Activated B cell treated with CpG ODN at 0.5 μM for 24 hours (primary cell): ENCODE data around the gene DNAH14. TPM values are rescaled to one million over a fixed set of nuclear protein-coding genes. Genes with fewer than 3 reads are reported as not detected.

Experiments used
- ATAC-seq: fragments of 200-7000 bp; cut with Tn5 transposase; one replicate; pipeline ENCODE4 v1.10.0; 2021; ENCODE audit warnings: low read depth, mild to moderate bottlenecking, moderate library complexity
- CTCF ChIA-PET: fragments of 350-600 bp; sonication (Branson Sonifier 250); formaldehyde crosslinking; loops from one replicate; lab custom pipeline; 2021; ENCODE audit warnings: antibody characterized with exemption; lab: Charles Lee
- POLR2A ChIA-PET: fragments of 350-600 bp; sonication (Branson Sonifier 250); formaldehyde crosslinking; loops from one replicate; lab custom pipeline; 2021; ENCODE audit warnings: antibody characterized with exemption; lab: Charles Lee
- DNase-seq: peaks from one replicate; pipeline ENCODE4 v3.0.0; 2022
- H3K27ac Mint-ChIP-seq: one replicate; pipeline ENCODE4 v1.8.0; 2020; ENCODE audit warnings: mixed read lengths
- H3K27me3 Mint-ChIP-seq: one replicate; pipeline ENCODE4 v1.8.0; 2021; ENCODE audit warnings: mixed read lengths
- H3K36me3 Mint-ChIP-seq: one replicate; pipeline ENCODE4 v1.8.0; 2021; ENCODE audit warnings: low read depth, mixed read lengths
- H3K4me1 Mint-ChIP-seq: one replicate; pipeline ENCODE4 v1.8.0; 2021; ENCODE audit warnings: mixed read lengths
- H3K4me3 Mint-ChIP-seq: one replicate; pipeline ENCODE4 v1.8.0; 2020; ENCODE audit warnings: mild to moderate bottlenecking, mixed read lengths
- H3K9me3 Mint-ChIP-seq: one replicate; pipeline ENCODE4 v1.8.0; 2020; ENCODE audit warnings: mixed read lengths
- CTCF ChIP-seq: fragments of 200-600 bp; IDR thresholded peaks from one replicate; pipeline ENCODE4 v1.8.0; 2022; ENCODE audit warnings: antibody characterized with exemption, mild to moderate bottlenecking
- intact Hi-C: fragments of 100-400 bp; cut with micrococcal nuclease; formaldehyde crosslinking; loops from one replicate; pipeline ENCODE4 v1.15.1; 2024
- total RNA-seq: library from RNA; stranded (reverse); gene quantifications from 2 replicates; pipeline ENCODE4 v1.2.3, GENCODE V29; 2022

The DNAH14 gene
- total RNA-seq, 1 donor from 2014 or later, result not detected

DNA sequence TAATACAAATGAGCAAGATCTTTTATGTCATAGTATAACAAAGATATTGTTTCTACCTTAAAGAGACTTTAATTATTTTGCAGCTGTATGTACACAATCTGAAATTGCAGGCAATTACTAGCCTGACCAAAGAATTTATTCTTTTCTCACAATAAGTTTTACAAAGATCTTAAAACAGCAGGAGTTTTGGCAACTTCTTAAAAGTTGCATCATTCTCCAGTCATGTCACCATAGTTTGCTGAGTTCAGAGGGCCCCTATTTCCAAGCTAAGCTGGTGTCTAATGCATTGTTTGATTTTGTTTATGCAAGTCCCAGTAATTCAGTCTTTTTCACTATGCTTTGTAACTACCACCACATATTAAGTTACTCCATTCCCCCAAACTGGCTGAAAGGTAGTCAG, 114.8 kb downstream of the DNAH14 start:
- CTCF ChIA-PET, result no interaction called here
- POLR2A ChIA-PET, result no interaction called here
- ATAC-seq (no peak), DNase-seq (no peak)
- Mint-ChIP-seq H3K9me3 (no peaks in the 10 kb centered on the region), H3K36me3 (no peaks in the 10 kb centered on the region), H3K27ac (no peak overlapping the region), H3K4me3 (no peak overlapping the region), H3K27me3 (no peaks in the 10 kb centered on the region), H3K4me1 (no peaks in the 10 kb centered on the region)
- no peak for TF ChIP-seq CTCF
- intact Hi-C loops, result no loop called here

DNA sequence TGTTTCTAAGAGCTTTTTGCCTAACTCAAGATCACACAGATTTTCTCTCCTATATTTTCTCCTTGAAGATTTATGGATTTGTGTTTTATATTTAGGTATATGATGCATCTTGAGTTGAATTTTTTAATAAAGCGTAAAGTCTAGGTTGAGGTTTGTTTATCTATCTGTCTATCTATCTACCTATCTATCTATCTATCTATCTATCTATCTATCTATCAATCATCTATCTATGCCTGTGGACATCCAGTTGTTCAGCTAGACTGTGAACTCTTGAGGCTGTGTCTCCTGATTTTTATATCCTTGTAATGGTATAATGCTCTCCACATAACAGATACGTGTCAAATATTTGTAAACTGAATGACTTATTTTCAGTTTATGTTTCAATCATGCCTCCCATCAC, 120.1 kb downstream of the DNAH14 start:
- POLR2A ChIA-PET, result no interaction called here
- CTCF ChIA-PET, result no interaction called here

DNA sequence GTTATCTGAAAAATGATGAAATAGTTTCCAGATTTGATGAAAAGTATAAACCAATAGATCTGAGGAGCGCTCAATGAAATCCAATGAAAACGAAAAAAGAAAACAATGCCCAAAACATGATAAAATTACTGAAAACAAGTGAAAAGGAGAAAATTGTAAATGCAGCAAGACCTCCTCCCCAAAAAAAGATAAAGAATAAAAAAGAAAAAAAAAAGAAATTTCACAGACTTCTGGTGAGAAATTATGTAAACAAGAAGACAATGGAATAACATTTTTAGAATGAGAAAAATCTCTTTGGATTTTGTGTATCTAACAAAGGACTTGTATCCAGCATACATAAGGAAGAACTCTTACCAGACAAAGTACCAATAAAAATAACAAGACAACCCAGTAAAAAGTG, 134.2 kb downstream of the DNAH14 start:
- intact Hi-C loops, result no loop called here

More for the DNA sequence above, 120.1 kb downstream of the DNAH14 start:
- H3K9me3 Mint-ChIP-seq, result no peaks in the 10 kb centered on the region
- H3K36me3 Mint-ChIP-seq, result no peaks in the 10 kb centered on the region
- intact Hi-C loops, result no loop called here
- no peak overlapping the region for H3K4me3 Mint-ChIP-seq
- DNase-seq, result no peak
- no peak overlapping the region for H3K27ac Mint-ChIP-seq
- no peaks in the 10 kb centered on the region for H3K27me3 Mint-ChIP-seq
- no peaks in the 10 kb centered on the region for H3K4me1 Mint-ChIP-seq
- ATAC-seq, result no peak
- TF ChIP-seq CTCF, result no peak

GRCh38 chr1:225070972-225071371, 141.5 kb downstream of the DNAH14 start:
- H3K27me3 Mint-ChIP-seq, result no peaks in the 10 kb centered on the region
- DNase-seq (no peak), ATAC-seq (no peak)
- H3K9me3 Mint-ChIP-seq, result peaks cover 30% of the 10 kb centered on the region
- CTCF ChIA-PET, result no interaction called here
- no peak for TF ChIP-seq CTCF
- POLR2A ChIA-PET, result no interaction called here
- no peaks in the 10 kb centered on the region for H3K4me1 Mint-ChIP-seq
- intact Hi-C loops, result no loop called here
- H3K4me3 Mint-ChIP-seq, result no peak overlapping the region
- no peak overlapping the region for H3K27ac Mint-ChIP-seq
- H3K36me3 Mint-ChIP-seq, result peaks cover 4% of the 10 kb centered on the region

More for the DNA sequence above, 134.2 kb downstream of the DNAH14 start:
- Mint-ChIP-seq H3K27me3 (peaks cover 2% of the 10 kb centered on the region), H3K36me3 (no peaks in the 10 kb centered on the region), H3K4me1 (no peaks in the 10 kb centered on the region), H3K9me3 (peaks cover 9% of the 10 kb centered on the region), H3K27ac (no peak overlapping the region), H3K4me3 (no peak overlapping the region)
- POLR2A ChIA-PET, result no interaction called here
- CTCF ChIA-PET, result no interaction called here
- DNase-seq, result no peak
- ATAC-seq, result no peak
- TF ChIP-seq CTCF, result no peak

DNA sequence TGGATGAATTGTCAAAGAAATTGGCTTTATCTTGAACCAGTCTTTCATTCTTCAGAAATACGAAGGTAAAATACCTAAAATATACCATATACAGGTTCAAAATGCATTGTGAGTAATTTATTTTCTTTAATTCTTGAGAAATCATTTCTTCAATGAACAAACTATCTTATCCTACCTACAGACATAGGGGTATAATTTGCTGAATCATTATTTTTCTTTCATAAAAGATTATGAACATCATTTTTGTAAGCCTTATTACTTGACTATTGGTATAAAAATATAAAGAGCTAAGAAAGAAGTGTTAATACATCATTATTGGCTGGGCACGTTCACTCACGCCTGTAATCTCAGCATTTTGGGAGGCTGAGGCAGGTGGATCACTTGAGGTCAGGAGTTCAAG, 167.7 kb downstream of the DNAH14 start:
- no peak for DNase-seq
- H3K9me3 Mint-ChIP-seq, result peaks cover 5% of the 10 kb centered on the region
- intact Hi-C loops, result no loop called here
- ChIA-PET POLR2A (no interaction called here), CTCF (no interaction called here)
- no peak overlapping the region for H3K4me3 Mint-ChIP-seq
- ATAC-seq, result no peak
- H3K4me1 Mint-ChIP-seq, result no peaks in the 10 kb centered on the region
- H3K27ac Mint-ChIP-seq, result no peak overlapping the region
- no peaks in the 10 kb centered on the region for H3K36me3 Mint-ChIP-seq
- no peaks in the 10 kb centered on the region for H3K27me3 Mint-ChIP-seq
- TF ChIP-seq CTCF, result no peak
